Hepatocyte (in vitro differentiated cells): Measurements from ENCODE around the gene RNASE11. TPM values are rescaled to one million over a fixed set of nuclear protein-coding genes. Genes with fewer than 3 reads are reported as not detected.
A peak's percentile ranks its signal among the peaks of the same experiment; 100 is the strongest.

Experiments used
- DNase-seq: peaks from one replicate; pipeline ENCODE4 v3.0.0-alpha.2; 2016; ENCODE audit warnings: low spot score
- H2AFZ ChIP-seq: fragments of 200-600 bp; sonication (generic); 2 replicates; pipeline ENCODE4 v1.6.0; 2016; ENCODE audit warnings: antibody characterized with exemption, mild to moderate bottlenecking
- H3K27ac ChIP-seq: fragments of 200-600 bp; sonication (generic); 2 replicates; pipeline ENCODE4 v1.5.1; 2016; ENCODE audit warnings: mild to moderate bottlenecking
- H3K27me3 ChIP-seq: fragments of 200-600 bp; sonication (generic); 2 replicates; pipeline ENCODE4 v1.6.1; 2016
- H3K36me3 ChIP-seq: fragments of 200-600 bp; sonication (generic); replicated peaks from 2 replicates; pipeline ENCODE4 v1.5.1; 2016; ENCODE audit warnings: low read depth; ENCODE audit not compliant: insufficient read depth
- H3K4me1 ChIP-seq: fragments of 200-600 bp; sonication (generic); 2 replicates; pipeline ENCODE4 v1.5.1; 2016; ENCODE audit warnings: mild to moderate bottlenecking, moderate library complexity; ENCODE audit not compliant: insufficient read depth
- H3K4me2 ChIP-seq: fragments of 200-600 bp; sonication (generic); 2 replicates; pipeline ENCODE4 v1.6.0; 2016
- H3K4me3 ChIP-seq: fragments of 200-600 bp; sonication (generic); 2 replicates; pipeline ENCODE4 v1.5.1; 2016; ENCODE audit warnings: mild to moderate bottlenecking
- H3K79me2 ChIP-seq: fragments of 200-600 bp; sonication (generic); 2 replicates; pipeline ENCODE4 v1.6.0; 2017; ENCODE audit warnings: mild to moderate bottlenecking
- H3K9me2 ChIP-seq: fragments of 200-600 bp; sonication (generic); replicated peaks from 2 replicates; pipeline ENCODE4 v1.6.0; 2017; ENCODE audit warnings: mild to moderate bottlenecking; ENCODE audit not compliant: insufficient read depth
- H3K9me3 ChIP-seq: fragments of 200-600 bp; sonication (generic); 2 replicates; pipeline ENCODE4 v1.5.1; 2016; ENCODE audit warnings: low read depth, mild to moderate bottlenecking
- H4K20me1 ChIP-seq: fragments of 200-600 bp; sonication (generic); 2 replicates; pipeline ENCODE4 v1.6.0; 2016; ENCODE audit warnings: mild to moderate bottlenecking; ENCODE audit not compliant: insufficient read depth, poor library complexity, severe bottlenecking
- EZH2 ChIP-seq: fragments of 200-600 bp; sonication (generic); IDR thresholded peaks from 2 replicates; pipeline ENCODE4 v1.6.1; 2016; ENCODE audit warnings: antibody characterized with exemption, mild to moderate bottlenecking, borderline replicate concordance
- EZH2phosphoT487 ChIP-seq: fragments of 200-600 bp; sonication (generic); IDR thresholded peaks from one replicate; pipeline ENCODE4 v1.6.1; 2018; ENCODE audit warnings: antibody characterized with exemption, mild to moderate bottlenecking, low read depth, moderate library complexity; ENCODE audit not compliant: unreplicated experiment, severe bottlenecking
- WGBS: methylation state at CpG from one replicate; pipeline ENCODE4 v1.1.6; 2016; ENCODE audit warnings: low lambda C conversion rate; ENCODE audit errors: missing lambda C conversion rate; 5-methylcytosine and 5-hydroxymethylcytosine counted together
- polyA plus RNA-seq: library from polyadenylated mRNA; unstranded; fragments of >200 nt; fragmentation: Nextera tagmentation; extraction: Ambion mirVana; gene quantifications from 2 replicates; pipeline ENCODE4 v1.2.1, GENCODE V29; 2016
- total RNA-seq: library from RNA; depleted of rRNA; stranded (reverse); fragments of >200 nt; gene quantifications from 2 replicates; pipeline ENCODE4 v1.2.3, GENCODE V29; 2014
- TF ChIP-seq, protein P1 (sequence below): fragments of 200-600 bp; sonication (generic); IDR thresholded peaks from 2 replicates; pipeline ENCODE4 v1.5.1; 2016; ENCODE audit warnings: antibody characterized with exemption, mild to moderate bottlenecking; ENCODE audit not compliant: poor library complexity

The RNASE11 gene
- total and polyA plus RNA-seq, 2 experiments from 2014 or later: not detected

DNA sequence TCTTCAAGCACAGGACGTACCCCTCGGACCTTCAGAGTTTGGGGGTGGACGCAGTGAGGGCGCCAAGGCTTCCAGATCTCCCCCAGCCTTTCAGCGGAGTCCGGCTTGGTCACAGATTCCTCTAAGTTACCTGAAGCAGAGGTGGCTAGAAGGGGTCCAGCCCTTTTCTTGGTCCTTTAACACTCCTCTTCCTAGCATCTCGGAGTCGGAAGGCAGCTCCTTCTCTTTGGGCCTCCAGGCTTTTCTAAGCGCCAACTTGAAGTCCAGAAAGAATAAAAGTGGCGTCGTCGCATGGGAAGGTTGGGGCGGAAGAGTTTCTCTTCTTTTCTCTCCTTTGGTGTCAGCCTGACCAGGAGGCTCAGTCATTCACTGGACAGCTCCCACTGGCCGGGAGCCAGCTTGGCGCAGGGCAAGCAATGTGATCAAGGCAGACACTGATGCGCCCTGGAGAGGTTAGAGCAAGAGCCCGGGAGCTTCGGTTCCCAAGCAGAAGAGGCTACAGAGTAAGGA is 44.1 kb upstream of the RNASE11 start:
- H3K4me2 ChIP-seq: peak overlapping the region; percentile 92
- no peak overlapping the region for H2AFZ ChIP-seq
- no peak for TF ChIP-seq EZH2
- TF ChIP-seq, protein P1, sequence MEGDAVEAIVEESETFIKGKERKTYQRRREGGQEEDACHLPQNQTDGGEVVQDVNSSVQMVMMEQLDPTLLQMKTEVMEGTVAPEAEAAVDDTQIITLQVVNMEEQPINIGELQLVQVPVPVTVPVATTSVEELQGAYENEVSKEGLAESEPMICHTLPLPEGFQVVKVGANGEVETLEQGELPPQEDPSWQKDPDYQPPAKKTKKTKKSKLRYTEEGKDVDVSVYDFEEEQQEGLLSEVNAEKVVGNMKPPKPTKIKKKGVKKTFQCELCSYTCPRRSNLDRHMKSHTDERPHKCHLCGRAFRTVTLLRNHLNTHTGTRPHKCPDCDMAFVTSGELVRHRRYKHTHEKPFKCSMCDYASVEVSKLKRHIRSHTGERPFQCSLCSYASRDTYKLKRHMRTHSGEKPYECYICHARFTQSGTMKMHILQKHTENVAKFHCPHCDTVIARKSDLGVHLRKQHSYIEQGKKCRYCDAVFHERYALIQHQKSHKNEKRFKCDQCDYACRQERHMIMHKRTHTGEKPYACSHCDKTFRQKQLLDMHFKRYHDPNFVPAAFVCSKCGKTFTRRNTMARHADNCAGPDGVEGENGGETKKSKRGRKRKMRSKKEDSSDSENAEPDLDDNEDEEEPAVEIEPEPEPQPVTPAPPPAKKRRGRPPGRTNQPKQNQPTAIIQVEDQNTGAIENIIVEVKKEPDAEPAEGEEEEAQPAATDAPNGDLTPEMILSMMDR: no peak
- no peak for TF ChIP-seq EZH2phosphoT487
- no peaks in the 10 kb centered on the region for H3K4me1 ChIP-seq
- H3K9me3 ChIP-seq: no peaks in the 10 kb centered on the region
- peak; percentile 83 for DNase-seq
- peak overlapping the region; percentile 7 for H3K4me3 ChIP-seq
- no peaks in the 10 kb centered on the region for H4K20me1 ChIP-seq
- H3K27me3 ChIP-seq: peaks cover 25% of the 10 kb centered on the region
- no peaks in the 10 kb centered on the region for H3K79me2 ChIP-seq
- H3K9me2 ChIP-seq: no peaks in the 10 kb centered on the region
- WGBS: 2% methylated on average over 18 of the region's 18 CpGs
- no peak overlapping the region for H3K27ac ChIP-seq
- no peaks in the 10 kb centered on the region for H3K36me3 ChIP-seq

DNA sequence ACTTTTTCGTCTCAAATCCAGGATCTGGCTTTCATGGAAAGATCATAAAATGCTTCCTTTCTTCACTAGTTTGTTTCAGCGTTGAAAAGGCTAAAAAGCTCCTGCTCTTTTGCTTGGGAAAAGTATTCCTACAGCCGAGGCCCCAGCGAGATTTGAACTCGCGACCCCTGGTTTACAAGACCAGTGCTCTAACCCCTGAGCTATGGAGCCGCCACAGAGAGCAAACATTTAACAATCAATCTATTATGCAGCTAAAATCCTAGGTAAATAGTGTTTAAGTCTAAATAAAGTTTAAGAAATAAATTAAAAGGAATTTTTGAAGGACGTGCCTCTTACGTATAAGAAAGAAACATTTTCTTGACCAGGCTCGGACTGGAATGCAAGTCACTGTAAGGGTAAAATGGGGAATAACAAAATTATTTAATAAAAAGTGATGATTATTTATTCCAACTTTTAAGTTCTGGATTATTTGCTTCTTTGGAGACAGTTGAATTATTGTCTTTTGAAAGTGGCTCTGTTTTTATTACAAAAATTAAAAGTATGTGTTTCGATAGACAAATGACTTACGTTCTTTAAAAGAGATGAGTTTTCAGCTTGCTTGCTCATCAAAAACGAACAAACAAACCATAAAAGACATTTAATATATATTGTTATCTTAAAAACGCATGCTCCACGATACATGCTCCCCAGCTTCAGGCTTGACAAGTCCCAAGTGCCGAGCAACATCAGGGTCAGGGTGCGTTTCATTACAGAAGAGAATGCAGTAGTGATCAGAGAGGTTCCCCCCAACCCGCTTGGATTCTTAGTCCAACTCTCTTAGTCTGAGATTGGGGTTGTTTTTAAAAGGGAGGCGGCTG is 43.5 kb upstream of the RNASE11 start:
- WGBS: 2% methylated on average over 19 of the region's 19 CpGs
- Histone ChIP-seq H3K9me3 (no peaks in the 10 kb centered on the region), H3K27me3 (peaks cover 25% of the 10 kb centered on the region), H4K20me1 (no peaks in the 10 kb centered on the region), H3K4me3 (peak overlapping the region; percentile 29), H3K36me3 (no peaks in the 10 kb centered on the region), H3K4me1 (no peaks in the 10 kb centered on the region), H3K27ac (peak overlapping the region; percentile 22), H2AFZ (peak overlapping the region; percentile 23), H3K4me2 (peak overlapping the region; percentile 92), H3K9me2 (no peaks in the 10 kb centered on the region), H3K79me2 (no peaks in the 10 kb centered on the region)
- TF ChIP-seq, protein P1: no peak
- TF ChIP-seq EZH2: no peak
- no peak for TF ChIP-seq EZH2phosphoT487
- DNase-seq: peak; percentile 72

DNA sequence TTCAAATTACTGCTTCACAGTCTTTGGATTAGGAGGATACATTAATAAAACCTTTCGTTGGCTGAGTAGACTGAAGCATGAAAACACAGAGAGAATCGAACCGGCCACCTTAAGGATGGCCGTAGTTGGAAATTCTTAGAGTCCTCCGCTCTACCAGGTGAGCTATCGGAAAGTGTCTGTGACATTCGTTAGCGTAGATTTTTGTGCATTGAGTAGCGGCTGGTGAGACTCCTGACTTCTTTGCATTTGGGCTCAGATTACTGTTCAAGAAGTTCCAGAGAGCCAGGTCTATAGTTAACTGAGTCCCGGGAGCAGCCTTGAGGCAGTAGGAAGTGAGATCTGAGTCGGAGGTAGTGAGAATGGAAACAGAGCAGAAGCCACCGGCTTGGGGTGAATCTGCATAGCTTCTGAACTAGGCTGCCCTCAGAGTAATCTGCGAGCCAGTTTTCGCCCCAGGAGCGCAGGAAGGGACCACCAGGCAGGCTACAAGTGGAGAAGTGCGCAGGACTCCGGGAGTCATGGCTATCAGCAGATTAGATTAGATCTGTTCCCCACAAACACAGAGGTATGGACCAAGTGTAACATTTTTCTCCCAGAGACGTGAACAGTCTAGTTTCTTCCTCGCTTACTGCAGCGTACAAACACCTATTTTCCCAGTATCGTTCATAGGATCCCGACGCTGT is 42.7 kb upstream of the RNASE11 start:
- Histone ChIP-seq H3K4me1 (no peaks in the 10 kb centered on the region), H3K27ac (peak overlapping the region; percentile 22), H3K27me3 (peaks cover 25% of the 10 kb centered on the region), H4K20me1 (no peaks in the 10 kb centered on the region), H3K4me2 (peak overlapping the region; percentile 92), H3K36me3 (no peaks in the 10 kb centered on the region), H3K79me2 (no peaks in the 10 kb centered on the region), H3K4me3 (peak overlapping the region; percentile 29), H3K9me2 (no peaks in the 10 kb centered on the region), H3K9me3 (no peaks in the 10 kb centered on the region), H2AFZ (peak overlapping the region; percentile 23)
- TF ChIP-seq EZH2phosphoT487: no peak
- TF ChIP-seq, protein P1: no peak
- TF ChIP-seq EZH2: no peak
- DNase-seq: peak; percentile 74
- 2% methylated on average over 23 of the region's 23 CpGs for WGBS
